GM12801 (cell line): ENCODE data around the gene STARD3.

Source experiments
- TF ChIP-seq, protein P1 (sequence below): IDR thresholded peaks from one replicate; pipeline ENCODE4 v1.5.1; 2011; ENCODE audit warnings: control low read depth; ENCODE audit not compliant: insufficient read length; ENCODE audit errors: extremely low read depth

The STARD3 gene

DNA sequence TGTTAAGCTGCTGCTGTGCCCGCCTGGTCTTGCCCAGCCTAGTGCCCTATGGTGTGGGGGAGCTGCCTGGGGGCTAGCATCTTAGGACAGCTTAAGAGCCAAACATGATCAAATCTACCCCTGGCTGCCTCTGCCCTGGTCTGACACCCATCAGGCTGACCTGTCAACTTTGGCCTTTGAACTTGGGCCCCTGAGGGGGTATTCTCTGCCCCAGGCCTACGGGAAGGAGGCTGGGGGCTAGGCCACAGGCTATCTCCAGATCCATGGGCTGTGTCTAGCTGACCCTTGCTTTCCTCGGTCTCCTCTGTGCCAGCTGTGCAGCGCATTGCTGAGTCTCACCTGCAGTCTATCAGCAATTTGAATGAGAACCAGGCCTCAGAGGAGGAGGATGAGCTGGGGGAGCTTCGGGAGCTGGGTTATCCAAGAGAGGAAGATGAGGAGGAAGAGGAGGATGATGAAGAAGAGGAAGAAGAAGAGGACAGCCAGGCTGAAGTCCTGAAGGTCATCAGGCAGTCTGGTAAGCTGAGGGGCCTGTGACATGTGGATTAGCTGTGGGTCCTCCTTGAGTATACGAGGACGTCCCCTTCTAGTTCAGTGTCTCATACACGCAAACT is 3.3 kb upstream of the STARD3 start:
- TF ChIP-seq, protein P1, sequence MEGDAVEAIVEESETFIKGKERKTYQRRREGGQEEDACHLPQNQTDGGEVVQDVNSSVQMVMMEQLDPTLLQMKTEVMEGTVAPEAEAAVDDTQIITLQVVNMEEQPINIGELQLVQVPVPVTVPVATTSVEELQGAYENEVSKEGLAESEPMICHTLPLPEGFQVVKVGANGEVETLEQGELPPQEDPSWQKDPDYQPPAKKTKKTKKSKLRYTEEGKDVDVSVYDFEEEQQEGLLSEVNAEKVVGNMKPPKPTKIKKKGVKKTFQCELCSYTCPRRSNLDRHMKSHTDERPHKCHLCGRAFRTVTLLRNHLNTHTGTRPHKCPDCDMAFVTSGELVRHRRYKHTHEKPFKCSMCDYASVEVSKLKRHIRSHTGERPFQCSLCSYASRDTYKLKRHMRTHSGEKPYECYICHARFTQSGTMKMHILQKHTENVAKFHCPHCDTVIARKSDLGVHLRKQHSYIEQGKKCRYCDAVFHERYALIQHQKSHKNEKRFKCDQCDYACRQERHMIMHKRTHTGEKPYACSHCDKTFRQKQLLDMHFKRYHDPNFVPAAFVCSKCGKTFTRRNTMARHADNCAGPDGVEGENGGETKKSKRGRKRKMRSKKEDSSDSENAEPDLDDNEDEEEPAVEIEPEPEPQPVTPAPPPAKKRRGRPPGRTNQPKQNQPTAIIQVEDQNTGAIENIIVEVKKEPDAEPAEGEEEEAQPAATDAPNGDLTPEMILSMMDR: no peak

DNA sequence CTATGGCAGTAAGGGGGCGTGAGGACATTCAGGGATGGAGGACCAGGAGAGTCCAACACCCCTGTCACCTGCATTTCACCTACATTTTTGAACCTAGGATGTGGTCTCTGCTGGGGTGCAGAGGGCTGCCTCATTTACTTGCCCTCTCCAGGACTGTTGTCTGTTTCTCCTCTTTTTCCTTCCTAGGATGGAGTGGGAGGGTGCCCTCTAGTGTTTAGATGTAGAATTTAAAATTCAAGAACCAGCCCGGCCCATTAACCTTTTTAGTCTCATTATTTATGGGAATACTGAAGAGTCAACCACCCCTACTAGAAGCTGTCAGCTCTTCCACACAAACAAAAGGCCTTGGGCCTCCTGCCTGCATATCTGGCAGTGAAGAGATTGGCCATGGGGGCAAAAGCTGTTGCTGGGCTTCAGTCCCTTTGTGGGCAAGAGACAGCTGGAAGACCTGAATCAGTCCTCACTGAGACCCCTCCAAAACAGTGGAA is 2.5 kb upstream of the STARD3 start:
- TF ChIP-seq, protein P1: no peak

DNA sequence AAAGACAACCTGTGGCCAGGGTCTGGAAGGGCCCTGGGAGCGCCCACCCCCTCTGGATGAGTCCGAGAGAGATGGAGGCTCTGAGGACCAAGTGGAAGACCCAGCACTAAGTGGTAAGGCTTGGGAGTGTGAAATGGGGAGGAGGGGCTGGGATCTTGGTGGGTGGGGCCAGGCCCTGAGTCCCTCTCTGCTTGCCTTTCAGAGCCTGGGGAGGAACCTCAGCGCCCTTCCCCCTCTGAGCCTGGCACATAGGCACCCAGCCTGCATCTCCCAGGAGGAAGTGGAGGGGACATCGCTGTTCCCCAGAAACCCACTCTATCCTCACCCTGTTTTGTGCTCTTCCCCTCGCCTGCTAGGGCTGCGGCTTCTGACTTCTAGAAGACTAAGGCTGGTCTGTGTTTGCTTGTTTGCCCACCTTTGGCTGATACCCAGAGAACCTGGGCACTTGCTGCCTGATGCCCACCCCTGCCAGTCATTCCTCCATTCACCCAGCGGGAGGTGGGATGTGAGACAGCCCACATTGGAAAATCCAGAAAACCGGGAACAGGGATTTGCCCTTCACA is 1.2 kb upstream of the STARD3 start:
- TF ChIP-seq, protein P1: no peak

DNA sequence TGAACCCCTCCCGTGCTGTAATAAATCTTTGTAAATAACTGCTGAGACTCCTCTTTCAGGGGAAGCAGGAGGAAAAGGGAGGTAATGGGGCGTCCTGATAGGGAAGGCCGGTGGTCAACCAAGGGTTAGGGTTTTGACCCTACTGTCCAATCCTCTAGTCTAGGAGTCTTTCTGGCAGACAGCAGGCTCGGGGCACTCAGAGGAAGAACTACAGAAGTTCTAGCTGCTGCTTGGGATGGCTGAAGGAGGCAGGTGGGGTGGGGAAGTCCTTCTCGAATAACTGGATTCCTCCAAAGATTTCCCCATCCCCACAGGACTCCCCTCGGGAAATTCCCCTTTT is 387 bp upstream of the STARD3 start:
- TF ChIP-seq, protein P1: no peak

DNA sequence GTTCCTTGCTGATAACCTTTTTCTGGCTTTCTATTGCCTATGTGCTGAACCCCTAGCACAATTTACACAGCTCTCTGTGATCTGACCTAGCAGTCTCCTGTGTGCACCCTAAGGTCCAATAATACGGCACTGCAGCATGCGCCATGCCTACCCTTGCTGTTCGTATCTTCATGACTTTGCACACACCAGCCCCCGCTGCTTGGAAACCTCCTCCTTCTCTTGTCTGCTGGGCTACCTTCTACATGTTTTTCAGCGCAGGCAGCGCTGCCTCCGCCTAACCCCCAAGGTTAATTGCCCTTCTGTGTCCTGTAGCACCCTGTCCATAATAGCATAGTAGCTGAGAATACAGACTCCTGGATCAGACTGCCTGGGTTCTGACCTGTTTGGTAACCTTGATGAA is 1.4 kb downstream of the STARD3 start:
- TF ChIP-seq, protein P1: no peak

DNA sequence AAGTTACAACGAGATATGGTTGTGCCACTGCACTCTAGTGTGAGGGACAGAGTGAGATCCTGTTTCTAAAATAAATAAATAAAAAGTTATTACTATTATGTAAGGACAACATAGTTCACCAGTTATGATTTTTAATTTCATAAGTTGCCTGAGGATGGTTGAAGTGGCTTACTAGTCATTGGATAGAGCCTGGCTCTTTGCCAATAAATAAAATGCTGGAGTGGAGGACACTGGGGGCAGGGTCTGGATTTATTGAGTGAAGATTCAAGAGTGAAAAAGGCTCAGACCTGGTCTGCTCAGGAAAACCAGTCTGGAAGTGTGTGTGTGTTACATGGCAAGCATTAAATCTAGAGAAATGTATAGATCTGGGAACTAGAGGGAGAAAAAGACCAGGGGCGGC is 2.1 kb downstream of the STARD3 start:
- TF ChIP-seq, protein P1: no peak

DNA sequence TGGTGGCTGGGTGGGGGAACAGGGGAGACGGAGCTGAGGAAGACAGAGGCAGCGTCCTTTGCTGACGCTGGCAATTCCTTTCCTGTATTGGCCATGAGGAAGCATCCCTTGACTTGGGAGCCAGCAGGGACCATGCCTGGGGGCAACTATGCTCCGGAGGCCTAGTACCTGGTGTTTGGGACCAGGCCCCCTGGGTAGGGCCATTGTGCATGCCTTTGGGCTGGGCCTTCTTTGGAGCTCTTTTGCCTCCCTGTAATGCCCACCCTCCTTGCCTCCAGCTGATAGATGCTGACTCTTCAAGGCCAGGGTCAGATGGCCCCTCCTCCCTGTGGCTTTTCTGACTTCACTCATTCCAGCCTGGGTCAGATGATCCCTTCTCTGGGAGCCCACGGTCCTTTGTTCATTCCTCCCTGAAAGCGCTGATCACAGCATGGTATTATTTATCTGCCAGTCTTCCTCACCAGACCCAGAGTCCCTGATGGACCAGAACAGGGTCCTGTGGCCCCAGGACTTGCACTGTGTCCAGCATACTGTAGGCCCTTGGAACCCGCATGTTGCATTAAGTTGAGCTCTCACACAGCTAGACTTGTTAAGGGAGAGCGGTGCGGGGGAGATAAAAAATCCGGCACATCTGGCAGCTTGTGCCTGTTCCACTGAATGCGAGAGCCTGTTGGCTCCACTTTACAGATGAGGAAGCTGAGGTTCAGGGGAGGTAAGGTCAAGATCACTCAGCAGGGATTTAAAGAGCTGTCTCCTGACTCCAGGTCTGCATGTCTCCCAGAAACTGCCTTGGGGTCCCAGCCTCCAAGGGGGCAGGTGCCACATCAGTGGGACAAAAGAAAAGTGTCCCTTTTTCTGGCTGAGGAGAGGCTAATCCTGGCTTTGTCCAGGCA is 2.9 kb downstream of the STARD3 start:
- TF ChIP-seq, protein P1: no peak
